Activated T-helper 1 cell treated with anti-CD3 and anti-CD28 coated beads, Interleukin-2, amount 50 U/mL, for 16 hours (primary cell): ENCODE measurements around the gene ZNF652.
"Not testable (repeated sequence)": the region's sequence is repeated elsewhere in the genome, so short reads cannot be mapped to it uniquely, and the experiment has no call there.

Experiments used
- DNase-seq, 2 donors: peaks; one replicate each; pipeline ENCODE4 v3.0.0-alpha.2; 2020; ENCODE audit warnings: low read depth in 1 of 2, low spot score in 1 of 2

The ZNF652 gene

DNA sequence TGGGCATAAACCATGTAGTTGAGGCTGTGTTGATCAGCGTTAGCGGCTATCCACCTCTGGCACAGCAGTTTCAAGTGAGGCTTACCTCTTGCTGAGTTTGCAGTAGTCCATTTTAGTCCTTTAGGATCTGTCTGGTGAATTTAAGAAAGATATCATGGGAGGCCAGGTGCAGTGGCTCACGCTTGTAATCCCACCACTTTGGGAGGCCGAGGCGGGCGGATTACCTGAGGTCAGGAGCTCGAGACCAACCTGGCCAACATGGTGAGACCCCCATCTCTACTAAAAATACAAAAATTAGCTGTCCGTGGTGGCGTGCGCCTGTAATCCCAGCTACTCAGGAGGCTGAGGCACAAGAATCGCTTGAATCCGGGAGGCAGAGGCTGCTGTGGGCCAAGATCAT, 86.1 kb downstream of the ZNF652 start:
- DNase-seq: not testable (repeated sequence)

DNA sequence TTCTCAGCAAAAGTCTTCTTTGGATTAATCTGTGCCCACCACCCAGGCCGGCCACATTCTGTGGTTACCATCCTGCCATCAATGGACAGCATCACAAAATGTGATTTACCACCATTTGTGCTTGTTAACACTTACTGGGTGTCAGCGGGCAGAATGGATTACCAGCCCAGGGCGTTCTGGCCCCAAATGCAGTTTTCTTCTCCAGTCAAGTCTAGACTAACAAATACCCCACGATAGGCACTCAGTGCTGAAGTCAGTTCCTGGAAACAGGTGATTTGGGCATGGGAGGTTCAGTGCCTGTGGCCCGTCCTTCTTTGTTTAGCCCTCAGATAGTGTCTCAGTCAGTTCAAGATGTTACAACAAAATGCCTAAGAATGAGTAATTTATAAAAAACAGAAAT, 92.7 kb downstream of the ZNF652 start:
- DNase-seq: no peak

DNA sequence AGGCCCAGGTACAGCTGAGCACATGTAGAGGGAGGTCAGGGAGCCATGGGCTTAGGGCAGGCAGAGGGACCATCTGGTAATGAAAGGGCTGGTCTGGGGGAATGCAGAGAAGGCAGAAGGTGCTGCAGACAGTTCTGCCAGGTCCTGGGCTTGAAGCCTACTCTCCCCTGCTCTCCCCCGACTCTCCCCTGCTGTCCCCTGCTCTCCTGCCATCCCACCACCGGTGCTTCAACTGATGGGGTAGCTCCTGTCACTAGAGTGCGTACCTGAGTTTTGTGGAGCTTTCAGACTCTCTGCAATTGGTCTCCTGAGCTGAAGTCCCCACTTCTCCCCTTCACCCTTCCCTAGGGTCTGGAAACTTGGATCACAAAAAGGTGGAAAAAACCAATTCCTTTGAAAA, 94.1 kb downstream of the ZNF652 start:
- DNase-seq: no peak

DNA sequence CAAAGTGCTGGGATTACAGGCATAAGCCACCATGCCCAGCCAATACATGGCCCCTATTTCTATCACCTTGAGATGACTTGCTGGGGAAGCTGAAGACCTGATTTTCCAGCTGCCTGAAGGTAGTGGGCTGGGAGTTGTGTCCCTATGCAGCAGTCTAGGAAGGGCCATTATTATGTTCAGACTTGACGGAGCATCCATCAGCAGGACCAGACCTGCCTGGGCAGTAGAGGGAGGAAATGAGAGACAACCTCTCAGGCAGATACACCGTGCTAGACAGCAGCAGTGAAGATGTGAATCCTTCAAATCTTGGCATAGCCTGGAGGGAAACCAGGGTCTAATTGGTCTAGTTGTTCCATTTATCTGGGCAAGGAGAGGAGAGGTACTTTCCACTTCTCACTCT, 95.8 kb downstream of the ZNF652 start:
- DNase-seq: no peak

DNA sequence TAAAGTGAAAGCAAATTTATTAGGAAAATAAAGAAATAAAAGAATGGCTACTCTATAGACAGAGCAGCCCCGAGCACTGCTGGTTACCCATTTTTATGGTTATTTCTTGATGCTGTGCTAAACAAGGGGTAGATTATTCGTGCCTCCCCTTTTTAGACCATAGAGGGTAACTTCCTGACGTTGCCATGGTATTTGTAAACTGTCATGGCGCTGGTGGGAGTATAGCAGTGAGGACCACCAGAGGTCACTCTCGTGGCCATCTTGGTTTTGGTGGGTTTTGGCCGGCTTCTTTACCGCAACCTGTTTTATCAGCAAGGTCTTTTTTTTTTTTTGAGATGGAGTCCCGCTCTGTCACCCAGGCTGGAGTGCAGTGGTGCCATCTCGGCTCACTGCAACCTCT, 100.5 kb downstream of the ZNF652 start:
- not testable (repeated sequence) for DNase-seq

DNA sequence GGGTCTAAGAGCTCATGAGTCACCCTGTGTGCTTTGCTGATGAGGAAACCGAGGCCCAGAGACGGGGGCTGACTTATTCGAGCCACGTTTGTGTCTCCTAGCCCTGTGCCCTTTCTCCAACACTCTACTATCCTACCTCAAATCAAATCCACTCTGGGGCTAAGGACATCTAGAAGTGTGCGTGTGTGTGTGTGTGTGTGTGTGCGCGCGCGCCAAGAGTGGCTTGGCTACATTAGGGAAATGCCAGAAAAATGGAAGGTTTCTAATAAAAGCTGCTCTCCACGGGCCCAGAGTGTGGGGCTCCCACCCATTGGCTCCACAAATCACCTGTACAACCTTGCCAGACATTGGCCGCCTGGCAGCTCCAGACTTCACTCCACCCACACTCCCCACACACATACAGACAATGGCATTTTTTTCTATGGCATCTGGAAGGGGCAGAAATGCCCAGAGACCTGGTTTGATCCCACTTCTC, 101.2 kb downstream of the ZNF652 start:
- DNase-seq: peak in 1 of 2 donors; percentile 4

DNA sequence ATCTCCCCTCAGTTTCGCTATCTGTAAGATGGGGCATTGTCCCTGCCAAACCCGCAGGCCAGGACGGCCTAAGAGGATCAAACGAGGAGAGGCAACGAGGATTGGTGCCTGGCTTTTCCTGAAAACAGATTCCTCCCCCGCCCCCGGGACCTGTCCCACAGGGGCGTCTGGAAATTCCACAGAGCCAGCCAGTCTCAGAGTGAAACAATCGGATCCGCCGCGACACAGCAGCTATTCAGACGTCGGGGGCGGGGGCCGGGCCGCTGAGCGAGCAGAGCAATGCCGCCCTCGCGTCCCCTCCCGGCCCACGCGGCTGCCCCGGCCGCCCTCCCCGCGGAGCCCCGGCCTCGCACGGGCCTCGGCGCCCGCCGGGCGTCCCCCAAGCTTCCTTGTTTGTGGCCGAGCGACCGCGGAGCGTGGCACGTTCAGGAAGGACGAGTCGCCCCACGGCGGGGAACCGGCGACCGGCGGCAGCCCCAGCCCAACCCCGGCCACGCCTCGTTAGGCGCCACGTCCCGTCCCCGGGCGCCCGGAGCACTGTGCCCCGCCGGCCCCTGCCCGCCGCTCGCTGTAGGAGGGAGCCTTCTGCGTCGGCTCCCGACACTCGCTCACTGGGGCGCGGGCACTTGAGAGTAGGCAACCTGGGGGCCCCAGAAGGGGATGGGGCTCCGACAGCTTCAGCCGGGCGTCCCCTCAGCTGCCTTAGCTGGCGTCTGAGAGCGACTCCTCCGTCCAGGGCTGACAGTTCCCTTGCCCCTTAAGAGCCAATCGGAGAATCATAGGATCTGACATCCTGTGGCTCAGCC, 101.8 kb downstream of the ZNF652 start:
- peak; percentile 7 to 27 for DNase-seq

DNA sequence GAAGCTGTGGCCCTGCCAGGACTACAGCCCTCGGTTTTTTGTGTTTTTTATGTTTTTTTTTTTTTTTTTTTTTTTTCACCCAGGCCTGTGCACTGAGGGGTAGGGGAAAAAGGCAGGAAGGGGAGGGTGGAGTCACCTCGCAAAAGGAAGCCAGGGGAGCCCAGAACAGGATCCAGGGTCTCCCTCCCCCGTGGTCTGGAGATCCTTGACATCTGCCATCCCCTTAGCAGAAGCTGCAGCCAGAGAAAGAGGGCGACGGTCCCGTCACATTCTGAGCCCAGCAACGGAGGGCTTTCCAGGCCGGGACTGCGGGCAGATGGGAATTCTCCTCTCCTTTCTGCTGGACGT, 102.4 kb downstream of the ZNF652 start:
- DNase-seq: no peak

DNA sequence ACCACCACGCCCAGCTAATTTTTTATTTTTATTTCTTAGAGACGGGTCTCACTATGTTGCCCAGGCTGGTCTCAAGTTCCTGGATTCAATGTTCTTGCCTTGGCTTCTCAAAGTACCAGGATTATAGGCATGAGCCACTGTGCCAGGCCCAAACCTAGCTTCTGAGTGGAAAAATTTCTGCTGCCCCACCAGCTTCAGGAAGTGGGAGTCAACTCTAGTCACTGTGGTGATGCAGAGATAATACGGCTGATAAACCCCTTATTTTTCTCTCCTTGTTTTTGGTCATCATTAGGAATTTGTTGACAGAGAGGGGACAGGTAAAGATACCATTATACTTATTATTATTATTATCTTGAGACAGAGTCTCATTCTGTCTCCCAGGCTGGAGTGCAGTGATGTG, 103.7 kb downstream of the ZNF652 start:
- no peak for DNase-seq

DNA sequence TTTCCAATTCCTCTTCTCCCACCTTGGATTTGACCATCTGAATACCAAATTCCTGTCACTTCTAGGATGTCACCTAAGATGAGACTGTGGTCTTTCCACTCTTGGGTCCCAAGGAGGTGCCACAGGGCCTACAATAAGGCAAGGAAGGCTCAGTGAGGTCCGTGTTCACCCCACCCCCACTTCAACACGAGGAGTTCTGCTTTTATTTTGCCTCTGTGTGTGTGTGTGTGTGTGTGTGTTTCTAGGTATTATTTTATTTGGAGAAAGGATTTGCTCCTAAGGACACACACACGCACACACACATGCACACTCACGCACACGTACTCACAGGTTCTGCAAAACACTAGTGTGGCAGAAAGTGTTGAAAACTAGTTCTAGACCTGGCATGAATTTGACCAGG, 106.9 kb downstream of the ZNF652 start:
- no peak for DNase-seq

DNA sequence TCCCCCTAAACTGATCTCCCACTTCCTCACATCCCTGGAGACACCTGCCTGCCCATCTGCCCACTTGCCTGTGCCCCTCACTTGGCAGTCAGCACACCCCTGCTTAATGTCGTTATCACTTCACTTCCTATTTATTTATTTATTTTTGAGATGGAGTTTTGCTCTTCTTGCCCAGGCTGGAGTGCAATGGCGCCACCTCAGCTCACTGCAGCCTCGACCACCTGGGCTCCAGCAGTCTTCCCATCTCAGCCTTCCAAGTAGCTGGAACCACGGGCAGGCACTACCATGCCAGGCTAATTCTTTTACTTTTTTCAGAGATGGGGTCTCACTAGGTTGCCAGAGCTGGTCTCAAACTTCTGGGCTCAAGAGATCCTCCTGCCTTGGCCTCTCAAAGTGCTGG, 108.0 kb downstream of the ZNF652 start:
- DNase-seq: no peak

DNA sequence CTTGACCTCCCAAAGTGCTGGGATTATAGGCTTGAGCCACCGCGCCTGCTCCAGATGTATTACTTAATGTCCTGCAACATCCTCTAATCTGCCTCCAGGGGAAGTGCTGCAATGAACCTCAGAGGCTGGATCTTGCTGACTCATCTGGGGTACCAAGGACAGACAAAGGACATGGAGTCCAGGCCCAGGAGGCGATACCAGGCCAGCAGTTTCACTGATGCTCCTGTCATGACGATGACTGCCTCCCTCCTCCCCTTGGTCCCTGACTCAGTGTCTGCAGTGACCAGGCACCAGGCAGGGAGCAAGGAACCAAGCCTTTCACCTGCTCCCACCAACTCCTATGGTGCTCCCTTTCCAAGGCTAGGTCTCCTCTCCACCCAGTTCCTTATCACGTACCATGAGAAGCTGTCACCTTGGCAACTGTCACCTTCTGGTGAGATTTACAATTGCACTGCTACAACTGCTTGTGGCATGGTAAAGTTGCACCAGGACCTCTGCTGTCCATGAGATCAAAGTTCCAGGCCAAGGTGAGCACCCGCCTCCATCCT, 109.8 kb downstream of the ZNF652 start:
- no peak for DNase-seq

DNA sequence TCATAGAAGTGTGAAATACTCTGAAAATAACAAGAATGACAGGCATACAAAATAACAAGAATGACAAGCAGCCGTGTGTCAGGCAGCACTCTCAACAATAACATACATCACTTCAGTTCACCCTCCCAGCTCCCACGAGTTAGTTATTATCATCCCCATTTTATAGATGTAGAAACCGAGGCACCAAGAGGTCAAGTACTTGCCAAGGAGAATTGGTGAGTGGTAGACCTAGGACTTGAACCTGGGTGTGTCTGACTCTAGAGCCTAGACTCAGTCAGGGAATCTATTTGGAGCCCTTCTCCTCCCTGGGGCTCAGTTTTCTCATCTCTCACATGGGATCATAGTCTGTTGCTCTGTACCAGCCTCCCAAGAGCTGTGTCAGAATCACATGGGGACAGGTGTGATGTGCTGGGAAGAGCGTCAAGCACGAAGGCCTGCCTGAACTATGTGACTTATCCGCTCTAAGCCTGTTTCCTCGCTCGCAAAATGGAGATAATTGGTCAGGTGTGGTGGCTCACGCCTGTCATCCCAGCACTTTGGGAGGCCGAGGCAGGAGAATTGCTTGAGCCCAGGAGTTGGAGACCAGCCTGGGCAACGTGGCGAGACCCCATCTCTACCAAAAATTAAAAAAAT, 112.0 kb downstream of the ZNF652 start:
- no peak for DNase-seq

DNA sequence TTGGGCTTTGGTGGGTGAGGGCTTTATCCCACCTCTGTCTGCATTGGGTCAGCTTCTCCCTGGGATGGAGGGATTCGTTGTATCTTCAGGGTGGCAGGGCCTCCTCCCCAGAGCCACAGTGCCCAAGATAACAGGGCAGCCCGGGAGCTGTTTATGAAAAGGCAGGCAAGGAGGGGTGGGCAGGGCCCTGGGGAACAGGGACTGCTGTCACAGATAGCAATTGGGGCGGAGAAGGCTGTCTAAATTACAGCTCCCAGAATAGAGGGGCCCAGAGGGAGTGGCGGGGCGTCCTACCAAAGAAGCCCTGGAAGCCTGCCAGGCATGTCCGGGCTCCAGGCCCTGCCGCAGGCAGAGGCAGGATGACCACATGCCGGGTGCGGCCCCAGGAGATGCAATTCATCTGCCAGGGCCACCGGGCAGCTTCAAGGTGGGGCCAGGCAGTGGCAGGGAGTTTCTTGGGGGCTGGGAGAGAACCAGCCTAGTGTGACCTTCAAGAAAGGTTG, 112.7 kb downstream of the ZNF652 start:
- no peak for DNase-seq

DNA sequence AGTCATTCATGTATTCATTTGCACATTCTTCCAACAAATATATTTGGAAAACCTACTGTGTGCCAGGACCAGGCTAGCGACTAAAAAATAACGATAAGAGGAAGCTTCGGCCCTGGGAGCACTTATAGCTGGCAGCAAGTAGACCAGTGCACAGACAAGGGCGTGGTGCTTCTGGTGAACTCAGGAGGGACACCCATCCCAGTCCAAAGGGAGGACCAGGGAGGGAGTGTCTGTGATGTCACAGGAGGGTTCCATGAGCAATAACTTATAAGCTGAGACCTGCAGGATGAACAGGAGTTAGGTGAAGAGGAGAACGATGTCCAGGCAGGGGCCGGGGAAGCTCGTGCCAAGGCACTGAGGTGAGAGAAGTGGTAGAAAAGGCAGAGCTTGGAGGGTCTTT, 114.1 kb downstream of the ZNF652 start:
- no peak for DNase-seq

DNA sequence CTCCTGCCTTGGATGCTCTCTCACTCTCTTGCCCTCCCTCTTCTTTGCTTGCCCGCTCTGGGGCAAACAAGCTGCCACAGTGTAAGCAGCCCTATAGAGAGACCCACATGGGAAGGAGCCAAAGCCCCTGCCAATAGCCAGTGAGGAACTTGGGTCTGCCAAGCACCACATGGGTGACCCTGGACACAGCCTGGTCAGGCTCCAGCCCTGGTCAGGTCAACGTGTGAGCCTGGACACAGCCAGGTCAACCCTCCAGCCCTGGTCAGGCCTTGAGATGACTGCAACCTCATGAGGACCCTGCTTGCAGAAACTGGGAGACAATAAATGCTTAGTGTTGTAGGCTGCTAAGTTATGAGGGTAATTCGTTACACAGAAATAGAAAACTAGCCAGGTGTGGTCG, 117.2 kb downstream of the ZNF652 start:
- no peak for DNase-seq
